ENCODE data around the gene SLC44A5.

SLC44A5 gene

DNA sequence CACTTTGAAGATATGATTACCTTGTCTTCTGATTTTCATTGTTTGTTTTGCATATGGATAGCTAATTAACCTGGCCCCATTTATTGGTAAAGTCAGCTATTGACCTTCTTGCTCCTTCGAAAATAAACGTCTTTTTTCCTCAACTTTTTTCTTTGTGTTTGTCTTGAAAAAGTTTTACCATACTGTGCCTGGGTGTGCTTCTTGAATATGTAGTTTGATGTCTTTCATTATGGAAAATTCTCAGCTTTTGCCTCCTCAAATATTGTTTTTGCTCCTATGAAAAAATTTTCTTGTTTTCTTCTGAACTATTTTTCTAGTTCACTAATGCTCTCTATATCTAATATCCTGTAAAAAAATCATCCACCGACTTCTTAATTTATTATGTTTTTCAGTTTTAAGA lies 451.8 kb downstream of the SLC44A5 start:
- TF ChIP-seq, protein P1, sequence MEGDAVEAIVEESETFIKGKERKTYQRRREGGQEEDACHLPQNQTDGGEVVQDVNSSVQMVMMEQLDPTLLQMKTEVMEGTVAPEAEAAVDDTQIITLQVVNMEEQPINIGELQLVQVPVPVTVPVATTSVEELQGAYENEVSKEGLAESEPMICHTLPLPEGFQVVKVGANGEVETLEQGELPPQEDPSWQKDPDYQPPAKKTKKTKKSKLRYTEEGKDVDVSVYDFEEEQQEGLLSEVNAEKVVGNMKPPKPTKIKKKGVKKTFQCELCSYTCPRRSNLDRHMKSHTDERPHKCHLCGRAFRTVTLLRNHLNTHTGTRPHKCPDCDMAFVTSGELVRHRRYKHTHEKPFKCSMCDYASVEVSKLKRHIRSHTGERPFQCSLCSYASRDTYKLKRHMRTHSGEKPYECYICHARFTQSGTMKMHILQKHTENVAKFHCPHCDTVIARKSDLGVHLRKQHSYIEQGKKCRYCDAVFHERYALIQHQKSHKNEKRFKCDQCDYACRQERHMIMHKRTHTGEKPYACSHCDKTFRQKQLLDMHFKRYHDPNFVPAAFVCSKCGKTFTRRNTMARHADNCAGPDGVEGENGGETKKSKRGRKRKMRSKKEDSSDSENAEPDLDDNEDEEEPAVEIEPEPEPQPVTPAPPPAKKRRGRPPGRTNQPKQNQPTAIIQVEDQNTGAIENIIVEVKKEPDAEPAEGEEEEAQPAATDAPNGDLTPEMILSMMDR (IDR thresholded peaks at IDR 0.05), result no peak

Data from LNCAP (cell line).